Tibial nerve (tissue), 4 donors: ENCODE measurements around the gene GPC3. TPM values are rescaled to one million over a fixed set of nuclear protein-coding genes. Genes with fewer than 3 reads are reported as not detected.

Source experiments
- DNase-seq, 2 donors: peaks; one replicate each; pipeline ENCODE4 v3.0.0-alpha.2; 2019; ENCODE audit warnings: low spot score in 2 of 2
- H3K27ac ChIP-seq, 4 donors: fragments of 200-600 bp; sonication (generic) in 3 of 4; one replicate each; pipeline ENCODE4 v1.5.1; 2017 to 2019; ENCODE audit warnings: mild to moderate bottlenecking in 1 of 4
- H3K27me3 ChIP-seq, 2 donors: fragments of 200-600 bp; sonication (generic) in 1 of 2; one replicate each; pipeline versions ENCODE4 v1.5.1 to v1.6.0; 2017 to 2019
- H3K36me3 ChIP-seq, 3 donors: fragments of 200-600 bp; sonication (generic); one replicate each; pipeline ENCODE4 v1.5.1; 2018 to 2019
- H3K4me1 ChIP-seq, 4 donors: fragments of 200-600 bp; sonication (generic) in 3 of 4; one replicate each; pipeline ENCODE4 v1.5.1; 2017 to 2019
- H3K4me3 ChIP-seq, 4 donors: fragments of 200-600 bp; sonication (generic) in 3 of 4; one replicate each; pipeline ENCODE4 v1.5.1; 2017 to 2019; ENCODE audit warnings: mild to moderate bottlenecking in 1 of 4, moderate library complexity in 1 of 4
- H3K9me3 ChIP-seq, 4 donors: fragments of 200-600 bp; sonication (generic) in 3 of 4; one replicate each; pipeline ENCODE4 v1.5.1; 2017 to 2019
- CTCF ChIP-seq, 5 experiments: fragments of 200-600 bp in 3 of 5; fragments of 450-650 bp in 2 of 5; sonication (generic) in 3 of 5; IDR thresholded peaks; one replicate each; pipeline ENCODE4 v1.5.1; 2016 to 2019; ENCODE audit warnings: antibody characterized with exemption in 5 of 5, mild to moderate bottlenecking in 3 of 5, moderate library complexity in 2 of 5
- EP300 ChIP-seq, 2 donors: sonication (generic); formaldehyde crosslinking; IDR thresholded peaks; one replicate each; pipeline ENCODE4 v1.6.1; 2017; ENCODE audit warnings: antibody characterized with exemption in 2 of 2, mild to moderate bottlenecking in 1 of 2
- POLR2A ChIP-seq, 2 donors: fragments of 450-650 bp; IDR thresholded peaks; one replicate each; pipeline ENCODE4 v1.6.1; 2017; ENCODE audit warnings: antibody characterized with exemption in 2 of 2, mild to moderate bottlenecking in 2 of 2, moderate library complexity in 2 of 2
- WGBS, 2 donors: methylation state at CpG; one replicate each; pipeline ENCODE4 v1.1.5; 2018; 5-methylcytosine and 5-hydroxymethylcytosine counted together
- total RNA-seq, 4 donors: library from RNA; depleted of rRNA; stranded (reverse); fragments of >200 nt; gene quantifications; one replicate each; pipeline ENCODE4 v1.1.0, GENCODE V29; 2016

The GPC3 gene
- total RNA-seq, 4 donors from 2014 or later, result 60.5 to 116 (median 72.8) TPM

DNA sequence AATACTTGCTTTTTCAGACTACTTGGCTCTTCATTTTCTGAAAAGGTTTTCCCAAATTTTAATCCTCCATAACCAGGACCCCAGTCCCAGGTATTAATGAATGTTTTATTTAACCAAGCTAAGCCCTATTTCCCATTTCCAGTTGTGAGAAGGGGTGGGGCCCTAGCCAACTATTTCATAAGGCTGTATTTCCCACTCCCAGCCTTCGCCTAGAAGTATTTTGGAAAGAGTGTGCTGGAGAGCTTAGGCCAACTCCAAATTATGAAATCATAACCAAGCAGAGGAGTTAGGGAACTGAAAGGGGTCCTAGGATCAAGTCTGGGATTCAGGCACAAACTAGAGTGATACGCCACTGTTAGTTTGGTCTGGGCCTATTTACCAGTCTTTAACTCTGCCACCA lies 421.7 kb downstream of the GPC3 start:
- Histone ChIP-seq H3K27me3 (peaks cover 0 to 6% of the 10 kb centered on the region in 2 donors), H3K4me3 (no peak overlapping the region), H3K9me3 (no peaks in the 10 kb centered on the region), H3K27ac (no peak overlapping the region), H3K36me3 (no peaks in the 10 kb centered on the region), H3K4me1 (no peaks in the 10 kb centered on the region)
- peak in 1 of 2 donors; percentile 4 for DNase-seq
- TF ChIP-seq CTCF (IDR thresholded peaks at IDR 0.05) (no peak), POLR2A (IDR thresholded peaks at IDR 0.05) (no peak), EP300 (IDR thresholded peaks at IDR 0.05) (no peak)
- 83 to 91% methylated on average over 2 of the region's 2 CpGs for WGBS, 2 donors

- Histone ChIP-seq H3K27ac (no peak overlapping the region), H3K4me3 (no peak overlapping the region), H3K4me1 (no peaks in the 10 kb centered on the region), H3K27me3 (peaks cover 0 to 9% of the 10 kb centered on the region in 2 donors), H3K9me3 (no peaks in the 10 kb centered on the region), H3K36me3 (no peaks in the 10 kb centered on the region)
- TF ChIP-seq EP300 (IDR thresholded peaks at IDR 0.05), result no peak
- TF ChIP-seq POLR2A (IDR thresholded peaks at IDR 0.05), result no peak
- TF ChIP-seq CTCF (IDR thresholded peaks at IDR 0.05), result no peak
- no peak for DNase-seq
These were observed 424.1 kb downstream of the GPC3 start for GRCh38 chrX:133561251-133561650.

- WGBS, 2 donors, result 91 to 97% methylated on average over 7 of the region's 7 CpGs
- no peaks in the 10 kb centered on the region for H3K36me3 ChIP-seq
- TF ChIP-seq POLR2A (IDR thresholded peaks at IDR 0.05) (no peak), EP300 (IDR thresholded peaks at IDR 0.05) (no peak), CTCF (IDR thresholded peaks at IDR 0.05) (no peak)
These were observed 425.5 kb downstream of the GPC3 start for GRCh38 chrX:133559909-133560308.

DNA sequence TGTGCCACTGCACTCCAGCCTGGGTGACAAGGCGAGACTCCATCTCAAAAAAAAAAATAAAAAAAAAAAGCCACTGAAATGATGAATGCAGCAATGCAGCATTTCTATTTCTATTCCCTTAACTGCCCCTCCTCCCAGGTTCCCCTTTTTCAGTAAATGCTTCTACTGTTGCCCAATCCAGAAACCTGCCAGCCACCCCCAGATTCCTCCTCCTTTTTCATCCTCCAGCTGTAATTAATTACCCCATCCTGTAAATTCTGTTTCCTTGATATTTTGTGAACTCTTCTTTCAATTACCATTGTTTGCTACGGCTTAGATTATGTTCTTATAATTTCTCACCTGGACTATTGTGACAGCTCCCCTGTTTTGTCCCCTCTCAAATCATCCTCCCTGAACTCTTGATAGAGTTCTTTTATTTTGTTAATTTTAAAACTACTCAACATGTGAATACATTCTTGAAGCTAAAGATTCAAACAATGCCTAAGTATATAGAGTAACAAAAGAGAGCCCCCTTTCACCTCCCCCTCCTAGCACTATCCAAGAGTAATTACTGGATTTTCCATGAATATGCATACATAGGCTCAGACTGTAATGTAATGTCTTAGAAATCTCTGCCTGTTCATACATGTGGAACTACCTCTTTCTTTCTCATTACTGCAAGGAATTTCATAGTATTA lies 429.5 kb downstream of the GPC3 start:
- Histone ChIP-seq H3K27ac (no peak overlapping the region), H3K4me1 (no peaks in the 10 kb centered on the region), H3K27me3 (peaks cover 0 to 9% of the 10 kb centered on the region in 2 donors), H3K9me3 (no peaks in the 10 kb centered on the region), H3K4me3 (no peak overlapping the region), H3K36me3 (no peaks in the 10 kb centered on the region)
- no peak for DNase-seq
- no peak for TF ChIP-seq POLR2A (IDR thresholded peaks at IDR 0.05)
- no peak for TF ChIP-seq EP300 (IDR thresholded peaks at IDR 0.05)
- no peak for TF ChIP-seq CTCF (IDR thresholded peaks at IDR 0.05)
- 66 to 92% methylated on average over 2 of the region's 2 CpGs for WGBS, 2 donors

More at GRCh38 chrX:133559909-133560308, 425.5 kb downstream of the GPC3 start:
- H3K27ac ChIP-seq, result no peak overlapping the region
- H3K27me3 ChIP-seq, result peaks cover 0 to 9% of the 10 kb centered on the region in 2 donors
- no peaks in the 10 kb centered on the region for H3K4me1 ChIP-seq
- H3K9me3 ChIP-seq, result no peaks in the 10 kb centered on the region
- no peak for DNase-seq
- no peak overlapping the region for H3K4me3 ChIP-seq

DNA sequence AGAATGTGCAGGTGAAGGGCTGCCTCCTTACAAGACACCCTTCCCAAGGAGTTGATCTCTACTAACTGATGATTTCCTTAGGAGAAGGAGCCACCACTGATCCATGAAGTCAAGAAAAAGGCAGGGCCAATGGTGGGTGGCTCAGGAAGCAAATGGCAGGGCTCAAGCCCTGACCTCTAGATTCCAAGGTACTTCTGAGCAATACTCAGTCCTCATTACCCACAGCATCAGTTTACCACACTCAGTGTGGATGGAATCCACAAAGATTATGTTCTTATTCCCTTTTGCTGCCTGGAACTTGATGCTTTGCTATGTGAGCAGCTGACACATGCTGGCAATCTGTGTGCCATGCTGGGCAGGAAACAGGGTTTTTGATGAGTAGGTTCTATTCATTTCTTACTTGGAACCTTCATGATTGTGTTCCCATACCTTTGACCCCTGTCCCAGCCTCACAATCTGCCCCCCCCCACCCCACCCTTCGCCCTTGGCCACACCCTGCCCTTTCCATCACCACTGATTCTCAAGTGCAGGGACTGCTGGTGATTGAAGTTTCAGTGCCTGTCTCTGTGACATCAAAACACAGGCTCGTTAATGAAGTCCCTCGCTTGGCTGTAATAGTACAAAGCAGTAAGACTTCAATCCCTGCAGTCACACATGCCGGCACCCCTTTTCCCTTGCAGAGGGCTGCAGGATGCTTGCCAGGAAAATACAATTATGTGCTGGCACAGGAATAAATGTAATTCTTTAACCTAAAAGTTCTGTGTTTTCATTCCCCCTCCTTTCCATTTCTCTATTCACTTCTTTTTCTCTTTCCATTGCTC lies 434.5 kb downstream of the GPC3 start:
- DNase-seq, result no peak
- Histone ChIP-seq H3K4me1 (no peaks in the 10 kb centered on the region), H3K36me3 (no peaks in the 10 kb centered on the region), H3K27me3 (no peaks in the 10 kb centered on the region), H3K9me3 (no peaks in the 10 kb centered on the region), H3K27ac (no peak overlapping the region), H3K4me3 (no peak overlapping the region)
- WGBS, 2 donors, result 43 to 47% methylated on average over 2 to 4 of the region's 4 CpGs
- TF ChIP-seq EP300 (IDR thresholded peaks at IDR 0.05) (no peak), CTCF (IDR thresholded peaks at IDR 0.05) (no peak), POLR2A (IDR thresholded peaks at IDR 0.05) (no peak)
